ENCODE results near the gene BABAM2. TPM values are rescaled to one million over a fixed set of nuclear protein-coding genes. Genes with fewer than 3 reads are reported as not detected.

BABAM2 gene
- total RNA-seq, 2 donors from 2014 or later: 36.4 to 40.9 TPM

GRCh38 chr2:28343184-28343942, 452.8 kb downstream of the BABAM2 start:
- no peak overlapping the region for H3K27ac Mint-ChIP-seq

DNA sequence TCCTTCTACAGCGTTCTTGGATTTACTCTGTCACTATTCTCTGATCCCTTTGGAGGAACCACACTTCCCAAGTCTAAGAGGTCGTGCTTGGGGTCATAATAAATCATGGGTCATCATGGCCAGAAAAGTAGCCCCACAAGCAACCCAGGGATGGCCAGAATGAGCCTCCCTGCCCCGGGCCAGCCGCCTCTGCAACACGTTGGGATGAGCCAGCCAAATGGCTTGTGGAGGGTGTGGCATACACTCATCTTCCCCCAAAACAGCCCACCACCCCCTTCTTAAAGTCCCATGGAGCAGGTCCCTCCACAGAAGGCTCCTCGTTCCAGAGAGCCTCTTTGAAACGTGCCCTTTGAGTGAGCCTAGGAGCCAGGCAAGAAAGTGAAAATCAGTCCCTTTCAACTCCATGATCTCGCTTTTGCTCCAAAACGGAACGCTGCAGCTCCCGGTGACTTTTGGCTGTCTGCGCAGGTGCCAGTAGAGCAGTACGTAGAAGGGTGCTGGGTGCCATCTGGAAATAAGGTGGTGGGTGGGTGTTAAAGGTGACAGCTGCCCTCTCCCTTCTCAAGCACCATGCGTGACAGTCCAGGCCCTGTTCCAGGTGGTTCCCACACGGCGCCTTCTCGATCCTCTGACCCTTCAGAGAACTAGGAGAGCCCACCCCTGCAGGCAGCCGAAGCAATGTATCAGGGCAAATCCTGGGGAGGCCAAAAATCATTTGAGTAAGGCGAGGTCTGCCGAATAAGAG, 453.6 kb downstream of the BABAM2 start:
- Mint-ChIP-seq H3K9me3 (no peaks in the 10 kb centered on the region), H3K36me3 (ENCODE audit: low read depth) (no peaks in the 10 kb centered on the region), H3K4me3 (no peak overlapping the region), H3K4me1 (peaks cover 14% of the 10 kb centered on the region), H3K27me3 (ENCODE audit: insufficient read depth) (no peaks in the 10 kb centered on the region), H3K27ac (no peak overlapping the region)
- H3K27me3 ChIP-seq (ENCODE audit: control insufficient read depth, insufficient read depth, low read length, poor library complexity, severe bottlenecking): no peaks in the 10 kb centered on the region
- H3K4me1 ChIP-seq (ENCODE audit: control insufficient read depth, insufficient read depth, low read length): peaks cover under 1% of the 10 kb centered on the region
- no peak overlapping the region for H3K4me3 ChIP-seq (ENCODE audit: low read length)
- H3K36me3 ChIP-seq (ENCODE audit: control insufficient read depth, insufficient read depth, low read length): no peaks in the 10 kb centered on the region
- no peak overlapping the region for H3K9ac ChIP-seq (ENCODE audit: extremely low read depth, low read length, poor library complexity, severe bottlenecking)
- DNase-seq: no peak
- 90 to 96% methylated on average over 16 to 20 of the region's 20 CpGs for WGBS, 2 experiments (ENCODE audit: insufficient coverage in 1 of 2, insufficient read length in 1 of 2)
- H3K27ac ChIP-seq (ENCODE audit: low read depth, low read length): no peak overlapping the region
- H3K9me3 ChIP-seq (ENCODE audit: control insufficient read depth, low read length): no peaks in the 10 kb centered on the region
- no peak for TF ChIP-seq CTCF (conservative IDR thresholded peaks at IDR 0.05)

More at GRCh38 chr2:28343184-28343942, 452.8 kb downstream of the BABAM2 start:
- no peaks in the 10 kb centered on the region for H3K27me3 Mint-ChIP-seq (ENCODE audit: insufficient read depth)
- H3K9me3 Mint-ChIP-seq: no peaks in the 10 kb centered on the region
- Histone ChIP-seq H3K9me3 (ENCODE audit: control insufficient read depth, low read length) (no peaks in the 10 kb centered on the region), H3K36me3 (ENCODE audit: control insufficient read depth, insufficient read depth, low read length) (no peaks in the 10 kb centered on the region), H3K4me1 (ENCODE audit: control insufficient read depth, insufficient read depth, low read length) (peaks cover 4% of the 10 kb centered on the region), H3K27me3 (ENCODE audit: control insufficient read depth, insufficient read depth, low read length, poor library complexity, severe bottlenecking) (no peaks in the 10 kb centered on the region), H3K27ac (ENCODE audit: low read depth, low read length) (no peak overlapping the region), H3K9ac (ENCODE audit: extremely low read depth, low read length, poor library complexity, severe bottlenecking) (no peak overlapping the region), H3K4me3 (ENCODE audit: low read length) (no peak overlapping the region)
- no peaks in the 10 kb centered on the region for H3K36me3 Mint-ChIP-seq (ENCODE audit: low read depth)
- H3K4me1 Mint-ChIP-seq: peaks cover 22% of the 10 kb centered on the region
- DNase-seq: no peak
- H3K4me3 Mint-ChIP-seq: no peak overlapping the region
- no peak for TF ChIP-seq CTCF (conservative IDR thresholded peaks at IDR 0.05)
- WGBS, 2 experiments (ENCODE audit: insufficient coverage in 1 of 2, insufficient read length in 1 of 2): 87 to 96% methylated on average over 2 to 4 of the region's 5 CpGs

DNA sequence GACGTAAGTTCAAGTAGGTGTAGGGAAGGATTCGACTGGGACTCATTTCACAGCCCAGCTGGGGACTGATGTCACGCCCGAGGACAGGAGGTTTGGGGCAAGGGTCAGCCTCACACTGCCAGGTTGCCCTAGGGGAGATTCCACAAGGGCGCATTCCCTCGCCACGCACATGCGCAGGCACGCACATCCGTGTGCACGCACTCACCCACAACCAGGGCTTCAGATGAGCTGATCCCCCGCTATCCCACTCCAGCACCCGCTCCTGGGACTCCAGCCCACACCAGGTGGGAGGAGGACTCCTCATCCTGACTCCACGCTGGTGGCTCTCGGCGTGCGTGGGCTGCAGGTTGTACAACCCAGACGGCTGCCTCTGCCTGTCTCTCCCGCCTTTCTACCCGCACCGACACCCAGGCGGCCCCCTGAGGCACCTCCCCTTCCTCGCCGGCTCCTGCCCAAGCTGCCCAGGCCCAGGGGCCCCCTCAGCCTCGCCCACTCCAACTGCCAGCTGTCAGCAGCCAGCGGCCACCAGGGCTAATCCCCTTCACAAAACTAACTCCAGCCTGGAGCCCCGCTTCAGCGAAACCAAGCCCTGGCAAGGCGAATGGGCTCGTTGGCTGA, 454.3 kb downstream of the BABAM2 start:
- 91% methylated on average over 15 to 30 of the region's 30 CpGs for WGBS, 2 experiments (ENCODE audit: insufficient coverage in 1 of 2, insufficient read length in 1 of 2)
- H3K4me3 Mint-ChIP-seq: no peak overlapping the region
- H3K36me3 Mint-ChIP-seq (ENCODE audit: low read depth): no peaks in the 10 kb centered on the region

More for the DNA sequence above, 454.3 kb downstream of the BABAM2 start:
- H3K9me3 ChIP-seq (ENCODE audit: control insufficient read depth, low read length): no peaks in the 10 kb centered on the region
- H3K27me3 ChIP-seq (ENCODE audit: control insufficient read depth, insufficient read depth, low read length, poor library complexity, severe bottlenecking): no peaks in the 10 kb centered on the region
- no peak overlapping the region for H3K9ac ChIP-seq (ENCODE audit: extremely low read depth, low read length, poor library complexity, severe bottlenecking)
- no peak for TF ChIP-seq CTCF (conservative IDR thresholded peaks at IDR 0.05)
- Mint-ChIP-seq H3K27me3 (ENCODE audit: insufficient read depth) (no peaks in the 10 kb centered on the region), H3K27ac (no peak overlapping the region), H3K4me1 (peaks cover 12% of the 10 kb centered on the region), H3K9me3 (no peaks in the 10 kb centered on the region)
- no peaks in the 10 kb centered on the region for H3K36me3 ChIP-seq (ENCODE audit: control insufficient read depth, insufficient read depth, low read length)
- H3K4me1 ChIP-seq (ENCODE audit: control insufficient read depth, insufficient read depth, low read length): no peaks in the 10 kb centered on the region
- DNase-seq: no peak
- no peak overlapping the region for H3K4me3 ChIP-seq (ENCODE audit: low read length)
- H3K27ac ChIP-seq (ENCODE audit: low read depth, low read length): no peak overlapping the region

Measured in endodermal cell (in vitro differentiated cells).